ENCODE data around the gene LRPAP1. TPM values are rescaled to one million over a fixed set of nuclear protein-coding genes. Genes with fewer than 3 reads are reported as not detected.

Gene LRPAP1
- total and polyA plus RNA-seq, 9 donors, result 74.3 to 179 (median 135) TPM

GRCh38 chr4:3477750-3478430, 54.3 kb downstream of the LRPAP1 start:
- Histone ChIP-seq H3K27me3 (no peaks in the 10 kb centered on the region), H3K36me3 (no peaks in the 10 kb centered on the region), H3K4me1 (ENCODE audit: insufficient read depth) (no peaks in the 10 kb centered on the region), H3K9me3 (no peaks in the 10 kb centered on the region), H3K4me3 (no peak overlapping the region), H3K27ac (no peak overlapping the region)
- WGBS, 3 donors, result 65 to 75% (median 73%) methylated on average over 20 to 23 of the region's 23 CpGs
- TF ChIP-seq EP300 (IDR thresholded peaks at IDR 0.05) (no peak), CTCF (IDR thresholded peaks at IDR 0.05) (no peak), POLR2A (IDR thresholded peaks at IDR 0.05) (no peak)
- no peak for DNase-seq
- intact Hi-C loops (cut with DNase I), result no loop called here

GRCh38 chr4:3476936-3477749, 55.1 kb downstream of the LRPAP1 start:
- no peak overlapping the region for H3K4me3 ChIP-seq
- H3K36me3 ChIP-seq, result no peaks in the 10 kb centered on the region
- no peak overlapping the region for H3K27ac ChIP-seq
- H3K27me3 ChIP-seq, result no peaks in the 10 kb centered on the region
- WGBS, 3 donors, result 88 to 90% (median 89%) methylated on average over 24 to 27 of the region's 27 CpGs
- intact Hi-C loops (cut with DNase I), result no loop called here
- H3K9me3 ChIP-seq, result no peaks in the 10 kb centered on the region
- TF ChIP-seq EP300 (IDR thresholded peaks at IDR 0.05) (no peak), CTCF (IDR thresholded peaks at IDR 0.05) (no peak), POLR2A (IDR thresholded peaks at IDR 0.05) (no peak)
- no peaks in the 10 kb centered on the region for H3K4me1 ChIP-seq (ENCODE audit: insufficient read depth)
- DNase-seq, result no peak

GRCh38 chr4:3476341-3476747, 55.9 kb downstream of the LRPAP1 start:
- Histone ChIP-seq H3K9me3 (no peaks in the 10 kb centered on the region), H3K4me1 (ENCODE audit: insufficient read depth) (no peaks in the 10 kb centered on the region), H3K27me3 (no peaks in the 10 kb centered on the region), H3K27ac (no peak overlapping the region), H3K36me3 (no peaks in the 10 kb centered on the region), H3K4me3 (no peak overlapping the region)
- WGBS, 3 donors, result 74 to 85% (median 83%) methylated on average over 20 to 22 of the region's 22 CpGs
- no peak for TF ChIP-seq CTCF (IDR thresholded peaks at IDR 0.05)
- DNase-seq, result no peak
- intact Hi-C loops (cut with DNase I), result no loop called here

- no peaks in the 10 kb centered on the region for H3K27me3 ChIP-seq
- intact Hi-C loops (cut with DNase I), result no loop called here
- H3K4me1 ChIP-seq (ENCODE audit: insufficient read depth), result no peaks in the 10 kb centered on the region
Observed at GRCh38 chr4:3475713-3476260, 56.4 kb downstream of the LRPAP1 start.

More at GRCh38 chr4:3475713-3476260, 56.4 kb downstream of the LRPAP1 start:
- H3K9me3 ChIP-seq, result no peaks in the 10 kb centered on the region
- H3K4me3 ChIP-seq, result no peak overlapping the region
- no peak overlapping the region for H3K27ac ChIP-seq
- 70 to 73% (median 71%) methylated on average over 22 of the region's 22 CpGs for WGBS, 3 donors
- TF ChIP-seq POLR2A (IDR thresholded peaks at IDR 0.05) (no peak), CTCF (IDR thresholded peaks at IDR 0.05) (no peak), EP300 (IDR thresholded peaks at IDR 0.05) (no peak)
- DNase-seq, result no peak
- no peaks in the 10 kb centered on the region for H3K36me3 ChIP-seq

All from ovary (tissue), 9 donors.